NCI-H774 (cell line): Measurements from ENCODE around the gene HYAL3.
"Not testable (repeated sequence)": the region's sequence is repeated elsewhere in the genome, so short reads cannot be mapped to it uniquely, and the experiment has no call there.

Source experiments
- DNase-seq: peaks from one replicate; lab custom pipeline; 2025; lab: John Stamatoyannopoulos, UW

Gene HYAL3

GRCh38 chr3:50314816-50315215, 15.6 kb upstream of the HYAL3 start:
- DNase-seq = no peak

DNA sequence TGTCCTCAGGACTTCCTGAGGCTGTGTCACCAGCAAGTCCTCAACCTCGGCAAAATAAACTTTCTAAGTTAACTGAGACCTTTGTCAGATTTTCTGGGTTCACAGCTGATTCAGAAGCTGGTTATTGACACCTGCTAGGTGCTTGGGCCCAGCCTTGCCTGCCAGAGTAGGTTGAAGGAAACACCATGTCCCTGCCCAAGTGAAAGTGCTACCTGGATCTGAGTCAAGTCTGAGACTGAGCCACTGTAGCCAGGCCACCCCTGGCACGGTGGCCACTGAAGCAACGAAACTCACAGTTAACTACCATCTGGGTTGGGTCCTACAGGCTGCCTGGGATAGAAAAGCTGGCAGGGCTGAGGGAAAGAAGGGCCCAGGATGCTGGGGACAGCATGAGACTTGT, 15.1 kb upstream of the HYAL3 start:
- no peak for DNase-seq

GRCh38 chr3:50312041-50312440, 12.8 kb upstream of the HYAL3 start:
- DNase-seq = not testable (repeated sequence)

DNA sequence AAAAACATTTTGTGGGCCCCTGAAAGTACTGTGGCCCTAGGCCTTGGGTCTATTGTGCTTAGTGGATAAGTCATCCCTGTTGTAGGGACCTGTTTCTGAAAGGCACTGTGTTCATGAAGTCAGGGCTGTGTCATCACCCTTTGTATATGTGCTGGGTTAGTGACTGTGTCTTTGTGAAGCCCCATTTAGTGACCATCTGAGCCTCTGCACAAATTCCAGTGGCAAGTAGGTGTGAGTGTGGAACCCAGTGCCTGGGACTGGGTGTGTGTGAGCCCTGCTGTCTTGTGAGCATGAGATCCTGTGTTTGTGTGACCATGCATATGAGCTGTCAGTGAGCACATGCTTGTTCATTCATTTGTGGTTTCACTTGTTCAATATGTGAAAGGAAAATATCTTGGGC, 5.4 kb upstream of the HYAL3 start:
- no peak for DNase-seq

- DNase-seq = no peak
These were observed 4.0 kb upstream of the HYAL3 start, which contains the start of gene HYAL1 for GRCh38 chr3:50303013-50303815. Gene HYAL1, minus strand, starts transcription at chr3:50303574. Its CDS starts 618 bp downstream, at chr3:50302956.

GRCh38 chr3:50302095-50303012, 3.1 kb upstream of the HYAL3 start:
- no peak for DNase-seq

DNA sequence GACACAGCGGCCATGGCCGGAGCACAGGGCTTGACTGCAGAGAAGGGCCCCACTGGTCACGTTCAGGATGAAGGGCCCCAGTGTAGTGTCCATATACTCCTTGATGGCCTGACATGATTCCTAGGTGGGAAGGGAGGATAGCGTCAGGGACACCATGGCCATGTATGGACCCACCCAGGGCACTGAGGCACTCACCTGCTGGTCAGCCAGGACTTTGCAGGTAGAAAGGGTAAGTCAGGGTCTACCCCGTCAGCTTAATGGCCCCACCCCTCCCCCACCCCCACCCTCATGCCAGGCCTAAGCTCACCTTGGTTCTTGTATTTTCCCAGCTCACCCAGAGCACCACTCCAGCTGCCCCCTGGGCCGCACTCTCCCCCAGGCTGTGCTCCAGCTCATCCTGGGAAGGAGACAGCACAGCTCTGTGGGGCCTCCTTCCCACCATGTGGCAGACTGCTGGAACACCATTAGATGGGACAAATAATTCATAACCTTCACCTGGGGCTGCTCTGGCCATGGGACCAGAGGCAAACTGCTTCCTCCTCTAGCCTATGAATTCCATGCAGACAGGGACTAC, 1.6 kb upstream of the HYAL3 start:
- DNase-seq = no peak

- DNase-seq = no peak
These were observed 900 bp upstream of the HYAL3 start for GRCh38 chr3:50299929-50300680.

GRCh38 chr3:50299638-50299928, 378 bp upstream of the HYAL3 start:
- no peak for DNase-seq

DNA sequence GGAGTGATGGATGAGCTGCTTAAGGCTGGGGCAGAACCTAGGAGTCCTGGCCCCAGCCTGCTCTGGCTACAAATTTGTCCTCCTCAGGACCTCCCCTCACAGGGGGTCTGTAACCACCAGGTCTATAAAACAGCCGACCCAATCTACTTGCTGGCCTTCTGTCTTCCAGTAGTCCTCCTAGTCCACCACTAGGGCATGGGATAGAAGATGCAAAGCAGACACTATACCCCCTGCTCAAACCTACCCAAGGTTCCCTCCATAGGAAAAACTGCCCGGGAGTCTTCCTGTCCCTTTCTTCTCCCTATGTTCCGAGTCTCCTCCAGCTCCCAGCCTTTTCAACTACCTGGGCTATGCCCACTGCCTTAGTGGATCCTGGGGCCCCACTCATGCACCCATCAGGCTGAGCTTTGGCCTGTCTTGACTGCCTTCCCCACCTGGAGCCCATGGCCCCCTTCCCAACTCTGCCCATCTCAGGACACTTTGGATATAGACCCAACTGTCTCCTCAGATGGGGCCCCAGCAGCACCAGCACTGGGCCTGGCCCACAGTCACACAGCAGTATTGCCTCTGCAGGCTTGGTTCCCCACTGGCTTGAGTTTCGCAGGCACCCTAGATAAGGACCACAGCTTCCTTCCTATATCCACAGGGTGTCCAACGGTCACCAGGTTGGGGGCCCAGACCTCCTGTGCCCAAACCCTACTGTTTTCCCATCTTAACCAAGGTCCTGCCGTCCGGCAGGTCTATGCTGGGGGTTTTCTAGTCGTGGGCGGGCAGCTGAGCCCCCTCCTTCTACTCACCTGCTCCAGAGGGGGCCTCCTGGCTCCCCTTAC, 1.1 kb downstream of the HYAL3 start:
- DNase-seq = no peak

- no peak for DNase-seq
These were observed 1.8 kb downstream of the HYAL3 start for GRCh38 chr3:50297384-50297775.

GRCh38 chr3:50296721-50297383, 2.4 kb downstream of the HYAL3 start:
- DNase-seq = no peak

DNA sequence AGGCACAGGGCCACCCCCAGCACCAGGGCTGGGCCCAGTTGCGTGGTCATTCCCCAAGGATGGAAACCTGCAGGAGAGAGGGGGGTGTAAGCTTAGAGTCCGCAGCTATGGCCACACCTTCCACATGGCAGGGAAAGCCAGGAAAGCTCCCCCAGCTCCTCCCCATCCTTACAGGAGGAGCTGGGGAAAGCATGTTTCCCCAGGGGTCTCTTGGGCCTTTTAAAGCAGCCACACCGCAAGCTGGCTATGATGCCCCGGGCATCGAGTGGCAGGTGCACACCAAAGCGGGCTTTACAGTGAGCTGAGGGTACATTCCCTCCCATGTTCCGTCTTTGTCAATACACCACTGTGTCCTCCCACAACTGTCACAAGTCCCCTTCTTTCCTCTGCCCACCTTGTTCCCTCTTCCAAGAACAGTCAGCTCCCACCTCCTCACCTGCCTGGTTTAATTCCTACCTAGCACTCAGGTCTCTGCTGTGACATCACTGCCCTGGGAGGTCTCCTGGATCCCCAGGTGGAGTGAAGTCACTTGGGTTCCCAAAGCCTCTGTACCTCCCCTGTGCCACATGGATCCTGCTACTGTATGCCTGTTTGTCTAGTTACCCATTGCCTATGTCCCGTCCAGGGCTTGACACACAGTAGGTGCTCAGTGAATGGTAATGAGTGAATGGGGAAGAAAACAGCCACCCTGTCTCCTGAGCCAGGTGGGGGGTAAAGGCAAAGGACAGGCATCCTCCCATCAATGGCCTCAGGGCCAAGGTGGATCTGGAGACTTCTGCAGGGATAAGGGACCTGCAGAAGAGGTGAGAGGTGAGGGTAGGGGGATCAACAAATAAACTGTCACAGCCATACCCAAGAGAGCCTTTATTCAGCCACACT, 3.4 kb downstream of the HYAL3 start:
- no peak for DNase-seq

- DNase-seq = no peak
These were observed 4.5 kb downstream of the HYAL3 start for GRCh38 chr3:50294492-50295403.

GRCh38 chr3:50294089-50294488, 5.1 kb downstream of the HYAL3 start:
- DNase-seq = no peak

- no peak for DNase-seq
These were observed 6.0 kb downstream of the HYAL3 start for GRCh38 chr3:50293079-50293801.

DNA sequence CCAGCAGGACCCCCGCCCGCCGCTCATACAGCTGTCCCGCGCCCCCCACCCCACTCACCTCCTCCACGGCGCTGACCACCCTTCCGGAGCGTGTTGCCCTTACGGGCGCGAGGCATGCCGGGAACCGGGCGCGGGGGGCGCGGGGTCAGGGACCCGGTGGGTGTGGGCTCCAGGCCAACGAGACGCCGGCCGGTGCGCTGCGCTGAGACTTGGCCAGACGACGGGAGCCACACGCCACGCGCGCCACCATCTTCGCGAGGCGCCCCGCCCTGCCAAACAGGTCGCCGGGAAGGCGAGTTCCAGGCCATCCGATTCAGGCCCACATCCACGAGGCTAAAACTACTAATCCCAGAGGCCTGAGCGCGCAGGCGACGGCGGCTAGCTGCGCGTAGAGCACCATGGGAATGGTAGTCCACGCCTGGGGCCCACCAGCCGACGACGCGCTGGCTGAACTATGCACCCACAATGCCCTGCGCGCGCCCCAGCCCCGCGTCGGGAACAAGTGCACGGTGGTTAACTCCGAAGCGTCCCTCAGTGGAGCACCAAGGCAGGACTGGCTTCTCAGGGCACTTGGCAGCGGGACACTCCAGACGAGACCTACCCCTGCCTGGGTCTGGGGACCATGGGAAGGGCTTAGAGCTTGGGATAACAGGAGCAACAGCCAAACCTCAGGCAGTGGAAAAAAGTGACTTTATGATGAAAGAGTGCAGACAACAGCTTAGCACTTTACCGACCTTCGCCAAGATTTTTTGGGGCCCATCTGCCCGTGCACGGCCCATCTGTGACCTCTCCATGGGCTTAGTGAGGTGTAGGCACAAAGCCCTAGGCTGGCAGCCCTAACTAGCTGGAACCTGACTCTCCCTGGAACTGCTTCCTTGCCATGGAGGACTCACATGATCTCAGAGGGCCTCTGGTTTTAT, 6.8 kb downstream of the HYAL3 start, which contains the start of gene IFRD2:
IFRD2 (minus strand) TSS at position 271 of the 920 bp plus-strand sequence; CDS start at position 116, 155 bp downstream.
- peak; percentile 80 for DNase-seq
